GM12891 (cell line): ENCODE measurements around the gene PAM16.

ENCODE experiments used
- DNase-seq: peaks from one replicate; pipeline ENCODE4 v3.0.0; 2011; ENCODE audit warnings: low spot score; ENCODE audit not compliant: insufficient read length
- FAIRE-seq: peaks from 2 replicates; lab custom pipeline; 2011; peaks lifted over from hg19 to GRCh38; lab: Jason Lieb, UNC
- PAX5 ChIP-seq: IDR thresholded peaks from 2 replicates; pipeline ENCODE4 v1.6.1; 2011; ENCODE audit warnings: low read length, moderate library complexity, mild to moderate bottlenecking; ENCODE audit not compliant: insufficient read depth, severe bottlenecking
- POLR2A ChIP-seq: IDR thresholded peaks from 2 replicates; pipeline ENCODE4 v1.6.1; 2011; ENCODE audit warnings: low read depth, low read length, control low read depth
- POLR2AphosphoS5 ChIP-seq: IDR thresholded peaks from 2 replicates; pipeline ENCODE4 v1.6.1; 2011; ENCODE audit warnings: low read depth, low read length, control low read depth
- POU2F2 ChIP-seq: IDR thresholded peaks from 2 replicates; pipeline ENCODE4 v1.6.1; 2011; ENCODE audit warnings: low read depth, mild to moderate bottlenecking, control low read depth, low read length, moderate library complexity
- SPI1 ChIP-seq: IDR thresholded peaks from 2 replicates; pipeline ENCODE4 v1.6.1; 2011; ENCODE audit warnings: low read depth, low read length, control low read depth
- TAF1 ChIP-seq: IDR thresholded peaks from 2 replicates; pipeline ENCODE4 v1.6.1; 2011; ENCODE audit warnings: low read depth, low read length, control low read depth

Gene PAM16

DNA sequence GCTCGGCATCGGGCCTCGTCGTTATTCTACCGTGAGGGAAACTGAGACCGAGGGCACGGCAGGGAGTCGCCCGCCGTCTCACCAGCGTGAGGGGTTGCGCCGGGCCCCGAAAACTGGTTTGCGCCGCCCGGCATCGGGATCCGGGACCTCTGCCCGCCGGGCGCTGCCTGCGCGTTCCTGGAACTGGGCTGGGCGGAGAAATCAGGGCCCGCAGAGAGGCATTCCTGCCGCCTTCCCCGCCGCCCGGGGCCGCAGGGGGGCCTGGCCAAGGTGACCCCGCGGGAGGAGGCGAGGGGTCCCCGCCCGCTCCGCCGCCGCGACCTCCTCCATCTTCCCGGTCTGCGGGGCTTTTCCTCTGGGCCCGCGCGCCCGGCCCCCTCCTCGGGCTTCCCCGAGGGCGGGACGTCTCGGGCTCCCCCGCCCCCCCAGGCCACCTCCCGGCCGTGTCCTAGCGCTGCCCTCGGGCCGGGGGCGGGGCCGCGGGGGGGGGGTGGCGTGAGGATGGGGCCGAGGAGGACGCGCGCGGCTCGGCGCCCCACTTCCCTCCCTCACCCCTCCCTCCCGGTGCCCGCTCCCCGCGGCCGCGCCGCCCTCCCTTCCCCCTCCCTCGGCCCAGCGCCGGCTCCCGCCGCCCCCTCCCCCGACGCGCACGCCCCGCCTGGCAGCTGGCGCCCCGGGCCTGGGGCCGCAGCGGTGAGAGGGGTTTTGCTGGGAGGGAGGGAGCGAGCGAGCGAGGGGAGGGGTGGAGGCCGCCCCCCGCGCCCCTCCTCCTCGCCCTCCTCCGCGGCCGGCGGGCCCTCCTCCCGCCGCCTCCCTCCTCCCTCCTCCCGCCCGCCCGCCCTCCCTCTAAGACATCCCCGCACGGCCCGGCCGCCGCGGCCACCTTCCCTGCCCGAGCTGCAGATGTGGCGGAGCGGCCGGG lies 35.7 kb downstream of the PAM16 start, which contains the start of gene GLIS2:
Gene GLIS2, plus strand, starts transcription at position 882 of the 922 bp plus-strand sequence. CDS start 16,214 bp downstream, outside the sequence.
- DNase-seq, result no peak
- FAIRE-seq, result no peak
- no peak for TF ChIP-seq PAX5
- TF ChIP-seq SPI1, result no peak
- no peak for TF ChIP-seq POLR2AphosphoS5
- no peak for TF ChIP-seq POU2F2
- TF ChIP-seq TAF1, result no peak
- TF ChIP-seq POLR2A, result no peak

GRCh38 chr16:4314532-4315185 lies 36.5 kb downstream of the PAM16 start:
- peak; percentile 80 for FAIRE-seq

DNA sequence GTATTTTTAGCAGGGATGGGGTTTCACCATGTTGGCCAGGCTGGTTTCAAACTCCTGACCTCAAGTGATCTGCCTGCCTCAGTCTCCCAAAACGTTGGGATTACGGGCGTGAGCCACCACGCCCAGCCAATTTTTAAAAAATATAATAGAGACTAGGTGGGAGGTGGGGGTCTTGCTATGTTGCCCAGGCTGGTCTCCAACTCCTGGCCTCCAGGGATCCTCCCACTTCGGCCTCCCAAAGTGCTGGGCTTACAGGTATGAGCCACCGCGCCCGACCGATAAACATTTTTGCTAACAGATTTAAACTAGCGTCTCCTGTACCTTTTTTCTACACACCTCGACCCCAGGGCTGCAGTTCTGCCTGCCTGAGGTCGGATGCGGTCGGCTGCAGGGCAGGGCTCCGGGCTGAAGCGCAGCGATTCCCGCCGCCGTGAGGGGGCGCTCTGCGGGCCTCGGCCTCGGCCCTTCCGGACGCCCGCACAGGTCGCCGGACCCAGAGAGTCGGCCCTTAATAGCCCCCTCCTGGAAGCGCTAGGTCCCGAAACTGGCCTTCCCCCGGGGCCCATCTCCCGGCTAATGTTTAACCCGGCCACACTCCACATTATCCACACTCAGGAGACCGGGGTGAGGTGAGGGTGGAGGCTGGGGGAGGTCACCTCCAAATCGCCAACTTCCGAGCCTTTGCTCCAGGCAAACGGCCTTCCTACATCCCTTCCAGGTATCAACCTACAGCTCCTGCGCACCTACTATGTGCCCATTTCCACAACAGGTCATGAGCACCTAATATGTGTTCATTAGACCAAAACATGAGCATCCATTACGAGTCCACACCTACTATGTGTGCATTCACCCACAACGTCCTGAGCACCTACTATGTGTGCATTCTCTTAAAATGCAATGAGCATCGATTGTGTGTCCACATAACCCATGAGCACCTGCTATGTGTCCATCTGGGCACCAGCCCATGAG lies 37.3 kb downstream of the PAM16 start:
- DNase-seq (no peak), FAIRE-seq (peak; percentile 33)
- TF ChIP-seq POU2F2, result no peak
- TF ChIP-seq PAX5, result no peak
- TF ChIP-seq POLR2AphosphoS5, result no peak
- no peak for TF ChIP-seq SPI1
- no peak for TF ChIP-seq TAF1
- TF ChIP-seq POLR2A, result no peak

More at GRCh38 chr16:4314532-4315185, 36.5 kb downstream of the PAM16 start:
- TF ChIP-seq POLR2AphosphoS5 (no peak), TAF1 (no peak), POU2F2 (no peak), POLR2A (no peak), PAX5 (no peak), SPI1 (no peak)
- no peak for DNase-seq

DNA sequence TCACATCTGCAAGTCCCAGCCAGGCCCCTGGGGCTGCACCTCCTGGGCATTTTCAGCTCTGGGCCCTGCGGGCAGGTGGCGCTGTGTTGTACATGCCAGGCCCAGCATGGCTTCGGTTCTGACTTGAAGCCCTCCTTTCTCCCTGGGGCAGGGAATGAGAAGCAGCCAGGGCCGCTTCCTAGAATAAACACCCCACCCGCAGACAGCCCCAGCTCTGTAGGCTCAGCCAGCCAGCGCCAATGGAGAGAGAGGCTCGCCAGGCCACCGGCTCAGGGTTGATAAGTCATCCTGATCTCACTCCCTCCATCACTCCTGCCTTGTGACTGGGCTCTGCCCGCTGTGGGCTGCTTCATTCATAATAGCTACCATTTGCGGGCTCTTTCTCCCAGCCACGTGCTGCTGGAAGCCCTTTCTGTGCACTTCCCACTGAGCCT lies 41.3 kb downstream of the PAM16 start:
- FAIRE-seq, result no peak
- TF ChIP-seq POLR2A, result no peak

DNA sequence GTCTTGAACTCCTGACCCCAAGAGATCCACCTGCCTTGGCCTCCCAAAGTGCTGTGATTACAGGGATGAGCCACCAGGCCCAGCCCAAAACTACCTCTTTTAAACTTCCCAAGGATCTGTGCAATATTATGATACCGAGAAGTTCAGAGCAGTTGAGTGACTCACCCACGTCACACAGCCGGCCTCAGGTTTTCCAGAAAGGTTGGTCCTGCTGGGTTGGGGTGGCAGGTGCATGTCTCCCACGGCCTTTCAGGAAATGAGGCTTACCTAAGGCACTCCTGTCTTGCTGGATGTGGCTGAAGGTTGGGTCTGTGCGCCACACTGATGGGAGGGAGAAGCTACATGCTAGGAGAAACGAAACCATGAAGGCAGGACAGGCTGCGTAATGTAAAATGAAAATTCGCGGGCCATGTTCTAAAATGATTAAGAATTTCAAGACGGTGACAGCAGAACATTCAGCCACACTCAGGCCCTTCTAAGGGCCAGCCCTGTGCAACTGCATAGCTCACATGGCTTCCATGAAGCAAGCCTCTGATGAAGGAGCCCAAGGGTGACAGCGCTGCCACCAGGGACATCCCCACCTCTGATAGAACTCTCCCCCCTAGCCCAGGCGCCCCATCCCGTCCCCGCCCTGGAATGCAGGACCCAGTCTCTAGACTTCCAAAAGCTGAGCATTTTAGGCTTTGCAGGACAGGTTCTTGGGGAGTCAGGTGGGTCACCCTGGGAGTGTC lies 41.9 kb downstream of the PAM16 start:
- TF ChIP-seq POU2F2, result no peak
- no peak for TF ChIP-seq SPI1
- TF ChIP-seq TAF1, result no peak
- no peak for TF ChIP-seq POLR2AphosphoS5
- no peak for TF ChIP-seq PAX5
- no peak for TF ChIP-seq POLR2A
- DNase-seq (no peak), FAIRE-seq (no peak)

More for the DNA sequence above, 41.3 kb downstream of the PAM16 start:
- DNase-seq, result no peak

GRCh38 chr16:4307215-4308037 lies 43.7 kb downstream of the PAM16 start:
- peak; percentile 93 for FAIRE-seq

DNA sequence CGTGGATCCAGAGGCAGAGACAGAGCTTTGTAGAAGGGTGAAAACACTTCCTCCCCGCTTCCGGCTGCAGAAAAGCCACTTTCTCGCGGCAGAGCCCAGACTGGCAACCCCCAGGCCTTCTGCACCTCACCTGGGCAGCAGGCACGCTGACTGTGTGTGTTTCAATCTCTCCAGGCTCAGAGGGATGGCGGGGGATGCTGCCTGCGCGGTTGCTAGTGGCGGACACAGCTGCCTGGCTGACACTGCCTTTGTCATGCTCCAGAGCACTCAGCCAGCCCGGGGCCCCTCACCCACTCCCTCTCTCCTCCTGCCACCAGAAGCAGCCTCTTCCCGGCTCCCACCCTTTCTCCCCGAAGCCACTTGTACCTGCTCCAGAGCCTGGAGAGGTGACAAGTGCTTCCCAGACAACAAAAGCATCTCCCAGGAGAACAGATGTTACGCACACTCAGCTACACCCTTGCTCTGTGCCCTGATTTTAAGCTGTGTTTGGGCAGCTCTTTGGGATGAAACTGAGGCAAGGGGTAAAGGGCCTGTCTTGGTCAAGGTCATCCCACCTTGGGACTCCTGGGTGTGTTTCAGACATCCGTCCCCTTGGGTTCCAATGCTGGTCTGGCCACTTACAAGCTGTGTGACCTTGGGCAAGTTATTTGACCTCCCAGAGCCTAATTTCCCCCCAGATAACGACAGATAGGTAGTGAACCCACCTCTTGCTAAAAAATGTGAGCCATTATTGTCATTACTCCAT lies 44.5 kb downstream of the PAM16 start:
- DNase-seq, result peak; percentile 60
- TF ChIP-seq POU2F2 (no peak), POLR2AphosphoS5 (no peak), POLR2A (0 out of 2 replicates have a peak, but pooled peaks have one; percentile 7), TAF1 (no peak), SPI1 (peak; percentile 19; the same call in 1 of the 2 replicates), PAX5 (peak; percentile 74)
- FAIRE-seq, result peak; percentile 45

More at GRCh38 chr16:4307215-4308037, 43.7 kb downstream of the PAM16 start:
- TF ChIP-seq TAF1 (peak; percentile 65; the same call in 1 of the 2 replicates), PAX5 (no peak), POLR2AphosphoS5 (peak; percentile 67), POLR2A (peak; percentile 61; the same call in 1 of the 2 replicates), SPI1 (peak; percentile 75), POU2F2 (peak; percentile 57; the same call in 1 of the 2 replicates)
- DNase-seq, result peak; percentile 96
